Gastrocnemius medialis (tissue), 4 donors: ENCODE measurements around the gene PPP1R3E.

Experiments used
- CTCF ChIP-seq, 5 experiments: fragments of 450-650 bp in 3 of 5; fragments of 200-600 bp in 2 of 5; sonication (generic) in 2 of 5; IDR thresholded peaks in 4 of 5; conservative IDR thresholded peaks in 1 of 5; 1 replicate in 4 of 5; 2 replicates in 1 of 5; pipeline ENCODE4 v1.5.1; 2016 to 2019; ENCODE audit warnings: antibody characterized with exemption in 5 of 5, mild to moderate bottlenecking in 3 of 5, moderate library complexity in 3 of 5
- POLR2A ChIP-seq, 2 donors: fragments of 450-650 bp; IDR thresholded peaks; one replicate each; pipeline ENCODE4 v1.6.1; 2017; ENCODE audit warnings: antibody characterized with exemption in 2 of 2, mild to moderate bottlenecking in 2 of 2, moderate library complexity in 2 of 2

DNA sequence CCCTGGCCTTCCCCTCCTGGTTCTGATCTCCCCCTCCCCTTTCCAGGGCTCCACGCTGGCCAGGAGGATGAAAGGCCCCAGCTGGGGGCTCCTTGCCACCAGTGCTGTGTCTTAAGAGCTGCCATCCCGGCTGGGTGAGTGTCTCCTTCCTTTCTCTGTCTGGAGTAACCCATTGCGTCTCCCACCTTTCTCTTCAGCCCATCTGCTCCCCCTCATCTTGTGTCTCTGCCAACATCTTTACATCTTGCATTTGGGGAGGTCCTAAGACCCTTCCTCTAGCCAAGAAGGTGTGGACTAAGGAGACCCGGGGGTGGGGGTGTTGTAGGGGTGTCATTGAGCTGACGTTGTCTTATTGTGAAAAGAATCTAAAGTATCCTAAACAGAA is 4.5 kb upstream of the PPP1R3E start:
- no peak for TF ChIP-seq CTCF (IDR thresholded peaks at IDR 0.05 in 4 of 5, conservative IDR thresholded peaks at IDR 0.05 in 1 of 5)
- TF ChIP-seq POLR2A (IDR thresholded peaks at IDR 0.05): no peak
